ENCODE results near the gene SAXO2.
"Not testable (repeated sequence)": the region's sequence is repeated elsewhere in the genome, so short reads cannot be mapped to it uniquely, and the experiment has no call there.

SAXO2 gene

DNA sequence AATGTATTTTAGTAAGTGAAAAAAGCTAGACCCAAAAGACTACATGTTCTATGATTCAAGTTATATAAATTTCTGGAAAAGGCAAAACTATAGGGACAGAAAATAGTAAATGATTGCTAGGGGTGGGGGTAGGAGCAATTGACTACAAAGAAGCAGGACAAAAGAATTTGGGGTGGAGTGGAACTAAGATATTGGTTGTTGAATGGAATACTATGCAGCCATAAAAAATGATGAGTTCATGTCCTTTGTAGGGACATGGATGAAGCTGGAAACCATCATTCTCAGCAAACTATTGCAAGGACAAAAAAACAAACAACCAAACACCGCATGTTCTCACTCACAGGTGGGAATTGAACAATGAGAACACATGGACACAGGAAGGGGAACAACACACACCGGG lies 25.6 kb downstream of the SAXO2 start:
- DNase-seq: not testable (repeated sequence)

GRCh38 chr15:82292271-82292670 lies 29.7 kb downstream of the SAXO2 start:
- no peak for DNase-seq

- no peak for DNase-seq
These were observed 31.6 kb downstream of the SAXO2 start for GRCh38 chr15:82294061-82294690.

GRCh38 chr15:82297546-82297945 lies 34.9 kb downstream of the SAXO2 start:
- no peak for DNase-seq

DNA sequence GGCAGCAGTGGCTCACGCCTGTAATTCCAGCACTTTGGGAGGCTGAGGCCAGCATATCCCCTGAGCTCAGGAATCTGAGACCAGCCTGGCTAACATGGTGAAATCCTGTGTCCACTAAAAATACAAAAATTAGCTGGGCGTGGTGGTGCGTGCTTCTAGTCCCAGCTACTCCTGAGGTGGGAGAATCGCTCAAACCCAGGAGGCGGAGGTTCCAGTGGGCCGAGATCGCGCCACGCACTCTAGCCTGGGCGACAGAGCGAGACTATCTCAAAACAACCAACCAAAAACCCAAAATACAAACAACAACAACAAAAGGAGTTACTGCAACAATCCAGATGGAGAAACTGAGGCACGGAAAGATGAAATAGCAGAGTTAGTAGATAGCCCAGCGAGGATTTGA lies 35.4 kb downstream of the SAXO2 start:
- DNase-seq: no peak

- no peak for DNase-seq
These were observed 35.9 kb downstream of the SAXO2 start for GRCh38 chr15:82298520-82298919.

GRCh38 chr15:82299511-82299914 lies 36.9 kb downstream of the SAXO2 start:
- DNase-seq: not testable (repeated sequence)

DNA sequence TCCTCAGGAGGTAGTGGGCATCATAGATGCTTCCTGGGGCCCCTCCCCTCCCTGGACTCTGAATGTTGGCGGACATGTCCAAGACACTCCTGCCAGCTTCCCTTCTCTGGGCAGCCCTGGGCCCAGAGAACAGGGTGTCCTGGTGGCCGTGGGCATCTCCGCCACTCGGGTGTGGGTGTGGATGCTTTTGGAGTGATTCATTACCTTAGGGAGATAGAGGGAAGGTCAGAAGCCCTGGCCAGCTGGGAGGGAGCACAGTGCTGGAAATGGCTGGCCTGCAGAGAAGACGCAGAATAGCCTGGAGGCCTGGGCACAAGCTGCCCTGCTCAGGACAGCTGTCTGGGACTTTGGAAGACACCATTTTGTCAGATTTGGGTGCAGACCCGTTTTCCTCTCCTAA lies 37.7 kb downstream of the SAXO2 start:
- not testable (repeated sequence) for DNase-seq

DNA sequence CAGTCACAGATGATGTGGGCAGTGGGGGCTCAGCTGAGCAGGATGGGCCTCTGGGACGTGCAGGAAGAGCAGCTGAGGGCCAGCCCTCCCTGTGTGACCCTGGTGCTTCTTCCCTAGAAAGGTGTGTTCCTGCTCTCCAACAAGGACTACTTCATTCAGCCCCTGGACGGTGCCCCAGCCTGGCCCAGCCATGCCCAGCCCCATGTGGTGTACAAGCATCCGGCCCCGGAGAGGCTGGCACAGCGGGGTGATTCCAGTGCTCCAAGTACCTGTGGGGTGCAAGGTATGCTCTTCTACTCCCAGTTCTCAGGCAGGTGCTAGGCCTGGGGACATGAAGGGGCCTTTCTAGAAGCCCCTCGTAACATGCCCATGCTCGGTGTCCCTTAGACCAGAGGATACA lies 38.3 kb downstream of the SAXO2 start:
- DNase-seq: no peak

DNA sequence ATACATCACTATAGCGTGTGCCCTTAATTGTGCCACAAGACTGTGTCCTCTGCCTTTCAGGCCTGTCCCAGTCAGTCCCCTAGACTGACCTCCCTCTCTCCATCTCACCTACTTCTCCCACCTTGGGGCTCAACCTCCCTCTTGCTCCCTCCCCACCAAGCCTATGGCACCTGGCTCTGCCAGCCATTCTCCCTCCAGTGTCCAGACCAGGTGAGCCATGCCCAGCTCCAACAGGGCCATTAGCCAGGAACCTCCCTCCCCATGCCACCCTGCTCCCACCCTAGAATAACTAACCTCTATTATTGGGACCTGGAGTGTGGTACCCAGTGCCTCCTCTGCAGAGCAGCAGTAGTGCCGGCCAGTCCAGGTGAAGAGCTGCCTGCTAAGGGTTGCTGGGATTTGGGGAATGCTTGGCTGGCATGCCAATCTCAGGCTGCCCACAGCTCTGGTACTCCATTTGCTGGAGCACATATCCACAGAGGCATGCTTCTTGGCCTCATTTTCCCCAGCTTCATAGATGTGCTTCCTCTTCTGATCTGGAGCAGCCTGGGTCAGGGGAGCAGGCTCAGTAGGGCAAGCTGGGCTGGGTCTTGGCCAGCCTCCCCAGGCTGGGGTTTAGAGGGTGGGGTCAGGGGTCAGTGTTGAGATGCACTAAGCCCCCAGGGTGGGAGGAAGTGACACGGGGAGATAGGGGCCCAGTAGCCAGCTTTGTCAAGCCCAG lies 38.8 kb downstream of the SAXO2 start:
- DNase-seq: no peak

DNA sequence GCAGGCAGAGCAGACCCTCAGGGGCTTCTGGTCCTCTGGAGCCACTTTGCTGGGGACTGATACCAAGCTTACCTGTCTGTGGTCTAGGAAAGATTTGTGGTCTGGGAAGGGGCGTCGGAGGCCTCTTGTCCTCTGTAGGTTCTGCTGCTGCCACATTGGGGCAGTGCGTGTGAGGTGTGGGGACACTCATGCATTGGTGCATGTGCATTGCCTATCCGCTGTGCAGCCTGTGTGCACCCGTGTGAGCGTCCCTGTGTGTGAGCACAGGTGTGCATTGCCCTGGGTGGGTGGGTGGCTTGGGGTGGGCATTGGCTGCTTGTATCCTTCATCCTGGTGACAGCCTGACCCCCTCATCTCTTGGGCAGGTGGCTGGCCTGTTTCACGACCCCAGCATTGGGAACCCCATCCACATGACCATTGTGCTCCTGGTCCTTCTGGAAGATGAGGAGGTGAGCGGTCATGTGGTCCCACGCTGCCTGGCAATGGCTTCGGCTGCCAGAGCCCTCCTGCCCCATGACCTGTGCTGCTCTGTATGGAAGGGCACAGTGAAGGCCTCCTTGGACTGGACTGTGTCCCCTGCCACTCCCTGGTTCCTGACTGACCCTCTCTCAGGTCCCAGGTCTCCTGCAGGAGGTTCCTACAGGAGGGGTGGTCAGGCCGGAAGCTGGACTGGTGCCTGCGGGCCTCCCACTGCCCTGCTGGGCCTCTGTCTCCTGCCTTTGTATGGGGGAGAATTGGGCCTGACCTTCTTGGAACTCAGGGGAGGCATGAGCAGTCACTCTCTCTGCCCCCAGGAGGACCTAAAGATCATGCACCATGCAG lies 41.5 kb downstream of the SAXO2 start:
- DNase-seq: no peak

- no peak for DNase-seq
These were observed 42.1 kb downstream of the SAXO2 start for GRCh38 chr15:82304778-82305090.

DNA sequence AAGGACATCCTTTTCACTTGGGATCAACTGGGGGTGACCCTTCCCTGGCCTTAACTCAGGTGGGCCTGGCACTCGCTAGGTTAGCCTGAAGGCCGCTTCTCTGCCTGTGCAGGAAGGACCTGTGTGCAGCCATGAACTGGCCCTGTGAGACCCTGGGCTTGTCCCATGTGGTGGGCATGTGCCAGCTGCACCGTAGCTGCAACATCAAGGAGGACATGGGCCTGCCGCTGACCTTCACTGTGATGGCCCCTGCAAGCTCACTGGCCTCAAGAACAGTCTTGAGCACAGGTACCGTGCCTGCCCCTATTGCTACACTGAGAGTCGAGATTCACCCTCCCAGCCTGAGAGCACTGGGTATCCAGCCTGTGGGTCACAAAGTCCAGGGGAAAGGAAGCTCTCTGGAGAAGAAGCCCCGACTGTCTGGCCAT lies 43.0 kb downstream of the SAXO2 start:
- DNase-seq: no peak

DNA sequence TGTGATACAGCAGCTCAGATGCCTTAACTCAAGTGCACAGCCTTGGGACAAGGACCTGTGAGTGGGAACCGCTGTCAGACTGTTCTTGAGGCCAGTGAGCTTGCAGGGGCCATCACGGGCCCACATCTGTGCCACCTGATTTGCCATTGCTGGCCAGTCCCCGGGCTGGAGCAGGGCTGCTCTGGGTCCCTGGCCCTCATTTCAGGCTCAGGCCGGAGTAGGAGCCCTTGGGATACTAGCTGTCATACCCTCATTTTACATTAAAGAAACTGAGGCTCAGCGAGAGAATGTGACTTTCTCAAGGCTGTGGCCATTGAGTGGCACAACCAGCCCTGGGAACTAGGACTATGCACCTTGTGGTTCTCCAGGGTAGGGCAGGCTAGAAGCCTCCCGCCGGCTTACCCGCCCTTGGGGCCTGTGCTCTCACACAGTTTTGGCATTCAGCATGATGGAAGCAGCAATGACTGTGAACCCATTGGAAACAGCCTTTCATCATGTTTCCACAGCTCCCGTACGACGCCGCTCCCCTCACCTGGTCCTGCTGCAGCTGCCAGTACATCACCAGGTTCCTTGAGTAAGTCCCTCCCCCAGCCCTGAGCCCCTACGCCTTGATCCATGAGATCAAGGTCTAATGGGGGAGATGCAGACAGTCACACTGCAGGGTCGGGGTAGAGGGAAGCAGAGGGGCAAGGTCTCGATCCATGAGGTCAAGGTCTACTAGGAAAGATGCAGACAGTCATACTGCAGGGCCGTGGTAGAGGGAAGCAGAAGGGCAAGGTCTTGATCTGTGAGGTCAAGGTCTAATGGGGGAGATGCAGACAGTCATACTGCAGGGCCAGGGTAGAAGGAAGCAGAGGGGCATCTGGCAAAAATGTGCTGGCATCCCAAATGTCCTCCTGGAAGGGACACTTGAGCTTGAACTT lies 44.4 kb downstream of the SAXO2 start:
- DNase-seq: no peak

GRCh38 chr15:82307714-82308081 lies 45.1 kb downstream of the SAXO2 start:
- DNase-seq: no peak

GRCh38 chr15:82309802-82310201 lies 47.2 kb downstream of the SAXO2 start:
- no peak for DNase-seq

- DNase-seq: not testable (repeated sequence)
These were observed 48.7 kb downstream of the SAXO2 start for GRCh38 chr15:82311321-82311720.

DNA sequence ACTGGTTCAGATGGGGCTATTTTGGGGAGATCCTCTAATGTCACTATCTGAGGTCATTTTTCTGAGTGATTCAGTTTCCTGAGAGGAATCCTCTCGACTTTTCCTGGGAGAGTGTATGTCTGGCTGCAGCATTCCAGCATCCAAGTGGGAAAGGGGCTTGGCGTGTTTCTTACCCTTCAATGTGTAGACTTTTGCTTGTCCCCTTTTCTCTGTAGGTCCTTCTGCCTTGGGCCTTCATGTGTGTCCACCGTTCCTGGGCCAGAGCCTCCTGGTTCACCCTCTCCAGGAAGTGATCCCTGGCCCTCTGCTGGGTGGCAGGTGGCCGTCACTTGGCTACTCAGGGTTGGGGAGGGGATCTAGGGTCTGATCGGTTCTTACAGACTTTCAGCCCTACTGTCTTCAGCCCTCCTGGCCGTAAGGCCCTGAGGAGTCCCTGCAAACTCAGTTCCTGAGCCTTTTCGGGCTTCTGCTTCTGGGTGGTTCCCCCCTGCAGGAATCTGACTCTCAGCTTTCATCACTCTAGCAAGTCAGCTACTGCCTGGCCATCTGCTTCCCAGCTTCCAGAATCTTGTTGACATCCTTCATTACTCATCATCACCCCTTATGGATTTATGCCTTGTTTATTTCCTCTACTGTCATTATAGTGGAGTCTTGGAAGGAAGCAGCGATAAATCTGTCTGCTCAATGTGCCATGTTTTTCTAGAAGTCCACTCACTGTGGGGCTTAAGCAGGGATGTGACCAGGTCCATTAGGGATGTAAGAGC lies 50.1 kb downstream of the SAXO2 start:
- no peak for DNase-seq

DNA sequence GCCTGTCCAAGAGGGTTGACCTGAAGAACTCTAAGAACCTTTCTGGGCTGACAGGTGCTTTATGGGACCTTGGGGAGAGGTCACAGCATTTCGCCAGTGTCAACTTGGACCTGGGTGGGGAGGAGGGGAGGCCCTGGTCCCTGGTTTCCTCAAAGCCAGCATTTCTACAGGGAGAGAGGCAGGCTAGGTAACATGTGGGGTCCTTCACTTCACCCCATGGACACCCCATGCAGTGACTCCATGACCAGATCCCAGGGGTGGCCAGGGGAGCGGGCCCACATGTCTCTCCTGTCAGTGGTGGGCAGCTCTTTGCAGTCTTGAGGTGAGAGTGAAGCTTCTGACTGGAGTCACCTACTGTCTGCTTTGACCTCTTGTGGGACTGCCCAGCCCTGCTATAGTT lies 50.8 kb downstream of the SAXO2 start:
- no peak for DNase-seq

DNA sequence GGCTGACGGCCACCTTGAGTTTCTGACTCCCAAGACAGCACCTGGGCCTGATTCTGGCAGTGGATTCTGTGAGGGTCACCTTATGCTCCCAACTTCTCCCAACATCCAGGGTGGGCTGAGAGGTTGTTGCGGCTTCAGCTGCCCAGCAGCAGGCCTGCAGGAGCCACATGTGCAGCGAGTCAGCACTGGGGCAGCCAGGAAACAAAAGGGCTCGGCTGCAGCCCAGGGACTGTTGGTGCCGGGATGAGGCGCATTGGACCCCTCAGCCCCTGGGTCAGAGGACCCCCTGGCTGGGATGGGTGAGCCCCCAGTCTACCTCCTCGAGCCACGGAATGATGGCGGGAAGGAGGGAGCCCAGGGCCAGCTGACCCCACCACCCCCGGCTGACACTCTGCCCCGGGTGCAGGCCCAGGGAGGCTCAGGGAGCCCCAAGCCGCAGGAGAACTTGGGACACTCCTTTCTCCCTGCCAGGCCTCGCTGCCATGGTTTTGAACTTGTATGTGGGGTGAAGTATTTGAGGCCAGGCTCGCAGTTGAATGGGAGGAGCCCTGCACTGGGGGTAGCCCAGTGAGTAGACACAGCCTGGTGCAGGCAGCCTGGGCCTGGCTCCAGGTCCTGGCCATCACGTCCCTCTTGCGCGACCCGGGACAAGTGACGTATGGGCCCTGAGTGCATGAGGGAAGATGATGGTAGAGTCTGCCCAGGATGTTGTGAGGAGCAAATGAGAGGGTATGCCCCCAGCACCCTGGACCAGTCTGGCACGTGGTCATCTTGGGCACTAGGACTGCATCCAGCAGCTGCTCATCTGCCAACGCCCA lies 51.5 kb downstream of the SAXO2 start:
- DNase-seq: not testable (repeated sequence)
